Colonic mucosa (tissue), 4 donors: Measurements from ENCODE around the gene RFTN2. TPM values are rescaled to one million over a fixed set of nuclear protein-coding genes. Genes with fewer than 3 reads are reported as not detected.
"Not testable (repeated sequence)": the region's sequence is repeated elsewhere in the genome, so short reads cannot be mapped to it uniquely, and the experiment has no call there.

Source experiments
- DNase-seq: peaks from one replicate; pipeline ENCODE4 v3.0.0-alpha.2; 2020
- H3K27ac ChIP-seq: fragments of 200-600 bp; one replicate; pipeline ENCODE4 v1.8.0; 2021
- H3K27me3 ChIP-seq: fragments of 200-600 bp; one replicate; pipeline ENCODE4 v1.8.0; 2021
- H3K36me3 ChIP-seq: fragments of 200-600 bp; one replicate; pipeline ENCODE4 v1.8.0; 2021
- H3K4me1 ChIP-seq: fragments of 200-600 bp; one replicate; pipeline ENCODE4 v1.8.0; 2021; ENCODE audit warnings: mild to moderate bottlenecking
- H3K4me3 ChIP-seq: fragments of 200-600 bp; one replicate; pipeline ENCODE4 v1.8.0; 2021
- H3K9ac ChIP-seq, 2 donors: one replicate each; pipeline ENCODE4 v1.7.0; 2013; ENCODE audit warnings: control low read depth in 2 of 2, low read depth in 2 of 2, low read length in 2 of 2
- H3K9me3 ChIP-seq: fragments of 200-600 bp; one replicate; pipeline ENCODE4 v1.8.0; 2021
- intact Hi-C: fragments of 100-400 bp; cut with DNase I; formaldehyde crosslinking; loops from one replicate; pipeline ENCODE4 v1.14.1; 2022
- total RNA-seq, 2 donors: library from RNA; stranded (reverse); fragmentation: NEBNext Ultra II Directional in 1 of 2; extraction: Animal tissue kit (Norgen Biotek cat#: 25700) in 1 of 2; gene quantifications; one replicate each; pipeline ENCODE4 v1.2.1, GENCODE V29; 2021
- TF ChIP-seq, protein P1 (sequence below): fragments of 200-600 bp; IDR thresholded peaks from one replicate; pipeline ENCODE4 v1.8.0; 2022; ENCODE audit warnings: antibody characterized with exemption, mild to moderate bottlenecking
- donor health status: healthy.
- donor health status: DM: no; HTN: no; CAD: no.
- donor health status: DM: no; HTN: no; CAD: no.

RFTN2 gene
- total RNA-seq, 2 donors from 2014 or later = 0.49 to 2.2 TPM

DNA sequence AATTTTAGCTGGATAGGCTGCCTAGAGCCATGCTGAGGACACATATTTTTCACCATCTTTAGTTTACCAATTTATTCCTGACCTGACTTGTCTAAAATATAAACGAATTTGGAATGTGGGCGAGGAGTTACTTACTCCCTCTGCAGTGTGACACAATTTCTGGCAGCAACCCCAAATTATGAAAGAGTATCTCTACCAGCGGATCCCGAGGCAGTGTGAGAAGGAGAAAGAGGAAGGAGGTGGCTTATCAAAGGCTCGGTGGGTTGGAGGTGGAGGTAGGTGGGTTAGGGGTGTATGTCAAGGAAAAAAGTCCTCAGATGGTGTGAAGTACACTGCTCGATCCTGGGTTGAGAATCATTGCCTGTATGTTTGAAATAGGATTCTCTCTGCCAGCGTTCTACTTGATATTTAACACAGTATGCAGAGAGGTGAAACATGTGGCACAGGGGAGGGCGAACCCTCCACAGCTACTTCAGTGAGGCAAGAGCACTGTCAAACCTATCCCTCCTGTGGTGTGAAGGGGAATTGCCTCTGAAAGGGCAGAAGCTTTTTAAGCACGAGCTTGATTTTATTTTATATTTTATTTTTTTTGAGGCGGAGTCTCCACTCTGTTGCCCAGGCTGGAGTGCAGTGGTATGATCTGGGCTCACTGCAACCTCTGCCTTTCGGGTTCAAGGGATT, 76.0 kb downstream of the RFTN2 start:
- no peaks in the 10 kb centered on the region for H3K9me3 ChIP-seq
- no peaks in the 10 kb centered on the region for H3K36me3 ChIP-seq
- no peaks in the 10 kb centered on the region for H3K4me1 ChIP-seq
- H3K27me3 ChIP-seq = no peaks in the 10 kb centered on the region
- intact Hi-C loops = no loop called here
- TF ChIP-seq, protein P1, sequence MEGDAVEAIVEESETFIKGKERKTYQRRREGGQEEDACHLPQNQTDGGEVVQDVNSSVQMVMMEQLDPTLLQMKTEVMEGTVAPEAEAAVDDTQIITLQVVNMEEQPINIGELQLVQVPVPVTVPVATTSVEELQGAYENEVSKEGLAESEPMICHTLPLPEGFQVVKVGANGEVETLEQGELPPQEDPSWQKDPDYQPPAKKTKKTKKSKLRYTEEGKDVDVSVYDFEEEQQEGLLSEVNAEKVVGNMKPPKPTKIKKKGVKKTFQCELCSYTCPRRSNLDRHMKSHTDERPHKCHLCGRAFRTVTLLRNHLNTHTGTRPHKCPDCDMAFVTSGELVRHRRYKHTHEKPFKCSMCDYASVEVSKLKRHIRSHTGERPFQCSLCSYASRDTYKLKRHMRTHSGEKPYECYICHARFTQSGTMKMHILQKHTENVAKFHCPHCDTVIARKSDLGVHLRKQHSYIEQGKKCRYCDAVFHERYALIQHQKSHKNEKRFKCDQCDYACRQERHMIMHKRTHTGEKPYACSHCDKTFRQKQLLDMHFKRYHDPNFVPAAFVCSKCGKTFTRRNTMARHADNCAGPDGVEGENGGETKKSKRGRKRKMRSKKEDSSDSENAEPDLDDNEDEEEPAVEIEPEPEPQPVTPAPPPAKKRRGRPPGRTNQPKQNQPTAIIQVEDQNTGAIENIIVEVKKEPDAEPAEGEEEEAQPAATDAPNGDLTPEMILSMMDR = no peak
- no peak overlapping the region for H3K27ac ChIP-seq
- no peak overlapping the region for H3K9ac ChIP-seq
- DNase-seq = no peak
- H3K4me3 ChIP-seq = no peak overlapping the region

DNA sequence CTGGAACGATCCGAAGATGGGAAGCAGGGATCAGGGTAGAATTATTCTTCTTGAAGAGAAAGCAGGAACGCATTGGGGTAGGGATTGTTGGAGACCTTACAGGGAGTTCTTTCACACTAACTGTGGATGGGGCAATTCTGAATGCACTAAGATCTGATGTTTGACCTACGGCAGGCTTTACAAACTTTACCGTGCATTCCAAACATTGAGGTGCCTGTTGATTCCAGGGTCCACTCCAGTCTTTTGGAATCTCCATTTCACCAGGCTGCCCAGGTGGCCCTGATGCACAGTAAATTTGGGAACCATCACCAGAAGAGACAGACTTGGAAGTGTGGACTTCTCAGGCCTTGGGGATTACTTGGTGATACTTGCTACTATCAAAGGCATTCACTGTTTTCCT, 76.9 kb downstream of the RFTN2 start:
- Histone ChIP-seq H3K27ac (no peak overlapping the region), H3K27me3 (no peaks in the 10 kb centered on the region), H3K4me3 (no peak overlapping the region), H3K9me3 (no peaks in the 10 kb centered on the region), H3K9ac (no peak overlapping the region), H3K36me3 (no peaks in the 10 kb centered on the region), H3K4me1 (no peaks in the 10 kb centered on the region)
- intact Hi-C loops = no loop called here
- no peak for DNase-seq
- TF ChIP-seq, protein P1 = no peak

DNA sequence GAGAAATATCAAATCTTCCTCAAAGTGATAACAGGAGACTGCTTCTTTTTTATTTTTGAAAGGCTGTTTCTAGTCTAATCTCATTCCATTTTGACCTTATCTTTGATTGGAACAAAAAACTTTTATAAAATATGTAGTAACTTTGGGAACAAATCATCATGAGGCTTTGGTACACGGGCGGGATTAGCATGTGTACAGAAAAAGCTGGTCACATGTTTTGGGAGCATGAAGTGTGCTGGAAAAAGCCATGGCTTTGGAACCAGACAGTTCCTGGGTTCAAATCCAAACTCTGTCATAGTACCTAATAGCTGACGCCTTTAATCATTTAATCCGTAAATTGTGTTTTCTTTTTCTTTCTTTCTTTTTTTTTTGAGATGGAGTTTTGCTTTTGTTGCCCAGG, 78.2 kb downstream of the RFTN2 start:
- no peak for DNase-seq
- TF ChIP-seq, protein P1 = no peak
- no peaks in the 10 kb centered on the region for H3K27me3 ChIP-seq
- no peak overlapping the region for H3K4me3 ChIP-seq
- H3K4me1 ChIP-seq = no peaks in the 10 kb centered on the region
- no peak overlapping the region for H3K27ac ChIP-seq
- no peaks in the 10 kb centered on the region for H3K9me3 ChIP-seq
- intact Hi-C loops = no loop called here
- H3K9ac ChIP-seq = no peak overlapping the region
- H3K36me3 ChIP-seq = no peaks in the 10 kb centered on the region

DNA sequence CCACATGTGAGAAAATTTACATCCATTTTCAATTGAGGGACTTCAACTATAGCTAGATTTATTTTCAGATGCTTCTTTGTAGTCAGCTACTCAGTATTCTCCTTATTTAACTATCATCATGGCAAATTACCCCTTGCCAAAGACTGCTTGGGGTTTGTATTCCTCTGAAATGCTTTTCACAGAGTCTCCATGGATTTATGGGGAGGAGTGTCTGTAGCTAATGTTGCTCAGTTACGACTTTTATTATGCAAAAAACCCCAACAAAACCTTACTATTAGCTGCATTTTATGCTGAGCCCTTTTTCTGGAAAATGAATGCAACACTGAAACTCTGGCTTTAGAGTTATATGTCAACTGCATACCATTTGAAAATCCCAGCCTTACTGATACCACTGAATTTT, 78.6 kb downstream of the RFTN2 start:
- Histone ChIP-seq H3K4me3 (no peak overlapping the region), H3K4me1 (no peaks in the 10 kb centered on the region), H3K9me3 (no peaks in the 10 kb centered on the region), H3K36me3 (no peaks in the 10 kb centered on the region), H3K9ac (no peak overlapping the region), H3K27me3 (no peaks in the 10 kb centered on the region), H3K27ac (no peak overlapping the region)
- no peak for DNase-seq
- TF ChIP-seq, protein P1 = no peak
- intact Hi-C loops = no loop called here

DNA sequence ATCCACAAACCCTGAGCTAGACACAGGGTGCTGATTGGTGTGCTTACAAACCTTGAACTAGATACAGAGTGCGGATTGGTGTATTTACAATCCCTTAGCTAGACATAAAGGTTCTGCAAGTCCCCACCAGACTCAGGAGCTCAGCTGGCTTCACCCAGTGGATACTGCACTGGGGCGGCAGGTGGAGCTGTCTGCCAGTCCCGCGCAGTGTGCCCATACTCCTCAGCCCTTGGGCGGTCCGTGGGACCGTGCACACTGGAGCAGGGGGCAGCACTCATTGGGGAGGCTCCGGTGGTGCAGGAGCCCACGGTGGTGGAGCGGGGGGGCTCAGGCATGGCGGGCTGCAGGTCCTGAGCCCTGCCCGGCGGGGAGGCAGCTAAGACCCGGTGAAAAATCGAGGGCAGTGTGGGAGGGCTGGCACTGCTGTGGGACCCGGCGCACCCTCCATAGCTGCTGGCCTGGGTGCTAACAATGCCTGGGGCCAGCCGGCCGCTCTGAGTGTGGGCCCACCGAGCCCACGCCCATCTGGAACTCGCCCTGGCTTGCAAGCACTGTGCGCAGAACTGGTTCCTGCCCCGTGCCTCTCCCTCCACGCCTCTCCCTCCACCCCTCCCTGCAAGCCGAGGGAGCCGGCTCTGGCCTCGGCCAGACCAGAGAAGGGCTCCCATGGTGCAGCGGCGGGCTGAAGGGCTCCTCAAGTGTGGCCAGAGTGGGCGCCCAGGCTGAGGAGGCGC, 83.9 kb downstream of the RFTN2 start:
- DNase-seq = no peak

DNA sequence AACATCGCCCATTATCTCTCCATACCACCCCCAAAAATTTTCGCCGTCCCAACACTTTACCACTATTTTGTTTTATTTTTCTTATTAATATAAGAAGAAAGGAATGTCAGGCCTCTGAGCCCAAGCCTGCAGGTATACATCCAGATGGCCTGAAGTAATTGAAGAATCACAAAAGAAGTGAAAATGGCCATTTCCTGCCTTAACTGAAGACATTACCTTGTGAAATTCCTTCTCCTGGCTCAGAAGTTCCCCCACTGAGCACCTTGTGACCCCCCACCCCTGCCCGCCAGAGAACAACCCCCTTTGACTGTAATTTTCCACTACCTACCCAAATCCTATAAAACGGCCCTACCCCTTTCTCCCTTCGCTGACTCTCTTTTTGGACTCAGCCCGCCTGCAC, 88.1 kb downstream of the RFTN2 start:
- intact Hi-C loops, H3K4me1 ChIP-seq, H3K9me3 ChIP-seq, H3K27ac ChIP-seq, H3K27me3 ChIP-seq, DNase-seq, H3K9ac ChIP-seq, H3K4me3 ChIP-seq, H3K36me3 ChIP-seq: not testable (repeated sequence)

More for the DNA sequence above, 83.9 kb downstream of the RFTN2 start:
- Histone ChIP-seq H3K27ac (no peak overlapping the region), H3K4me1 (no peaks in the 10 kb centered on the region), H3K27me3 (no peaks in the 10 kb centered on the region), H3K36me3 (no peaks in the 10 kb centered on the region), H3K9ac (no peak overlapping the region), H3K9me3 (no peaks in the 10 kb centered on the region), H3K4me3 (no peak overlapping the region)
- TF ChIP-seq, protein P1 = no peak
- intact Hi-C loops = no loop called here

DNA sequence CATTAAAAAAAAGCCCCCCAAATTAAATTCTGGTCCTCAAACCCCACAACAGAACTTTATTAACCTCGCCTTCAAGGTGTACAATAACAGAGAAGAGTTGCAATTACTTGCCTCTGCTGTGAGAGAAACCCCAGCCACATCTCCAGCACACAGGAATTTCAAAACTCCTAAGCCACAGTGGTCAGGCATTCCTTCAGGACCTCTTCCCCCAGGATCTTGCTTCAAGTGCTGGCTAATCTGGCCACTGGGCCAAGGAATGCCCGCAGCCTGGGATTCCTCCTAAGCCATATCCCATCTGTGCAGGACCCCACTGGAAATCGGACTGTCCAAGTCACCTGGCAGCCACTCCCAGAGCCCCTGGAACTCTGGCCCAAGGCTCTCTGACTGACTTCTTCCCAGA, 95.2 kb downstream of the RFTN2 start:
- H3K27ac ChIP-seq, intact Hi-C loops, H3K4me1 ChIP-seq: not testable (repeated sequence)

DNA sequence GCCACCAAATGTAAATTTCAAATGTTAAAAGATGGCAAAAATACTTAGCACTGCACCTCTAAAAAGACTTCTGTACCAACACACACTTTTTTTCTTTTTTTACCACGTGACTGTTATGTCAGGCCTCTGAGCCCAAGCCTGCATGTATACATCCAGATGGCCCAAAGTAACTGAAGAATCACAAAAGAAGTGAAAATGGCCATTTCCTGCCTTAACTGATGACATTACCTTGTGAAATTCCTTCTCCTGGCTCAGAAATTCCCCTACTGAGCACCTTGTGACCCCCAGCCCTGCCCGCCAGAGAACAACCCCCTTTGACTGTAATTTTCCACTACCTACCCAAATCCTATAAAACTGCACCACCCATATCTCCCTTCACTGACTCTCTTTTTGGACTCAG, 97.1 kb downstream of the RFTN2 start:
- DNase-seq, intact Hi-C loops, H3K9me3 ChIP-seq, H3K4me3 ChIP-seq, H3K27me3 ChIP-seq, H3K4me1 ChIP-seq, H3K9ac ChIP-seq, H3K27ac ChIP-seq, H3K36me3 ChIP-seq: not testable (repeated sequence)

More for the DNA sequence above, 95.2 kb downstream of the RFTN2 start:
- not testable (repeated sequence) for H3K27me3 ChIP-seq, DNase-seq, H3K9ac ChIP-seq, H3K9me3 ChIP-seq, H3K4me3 ChIP-seq, H3K36me3 ChIP-seq
